Measurements from ENCODE around the gene CLEC4F. TPM values are rescaled to one million over a fixed set of nuclear protein-coding genes. Genes with fewer than 3 reads are reported as not detected.

Gene CLEC4F
- not detected in 2 replicates for total RNA-seq (2013; cell fraction: nucleolus; rRNA removed)
- total RNA-seq (2014; rRNA removed) (not detected in 2 replicates), total RNA-seq (2014; rRNA removed; fragmentation: Illumina TruSeq; extraction: Trizol) (not detected in 2 replicates), total RNA-seq (2021) (not detected in 2 replicates), polyA plus RNA-seq (2011; rRNA removed) (0.03 TPM in 1 of 2 replicates, not detected in the other), polyA plus RNA-seq (2014; fragmentation: Illumina TruSeq; extraction: Trizol) (not detected in 2 replicates), polyA plus RNA-seq (2014; fragmentation: Nextera tagmentation; extraction: Ambion mirVana) (not detected), polyA plus RNA-seq (2014; rRNA removed) (not detected in 2 replicates), polyA plus RNA-seq (2016; fragmentation: Nextera tagmentation; extraction: Ambion mirVana) (not detected), polyA minus RNA-seq (2011; rRNA and poly(A)+ RNA removed) (not detected in 2 replicates), Bru-seq, nascent RNA (percentile 11 among the genes with signal in this experiment), BruChase-seq, experiment 1, labeled RNA remaining after a 6-hour chase (percentile 8 among the genes with signal in this experiment), BruChase-seq, experiment 2, labeled RNA remaining after a 2-hour chase (percentile 6 among the genes with signal in this experiment)
- not detected for polyA plus RNA-seq (2011; ENCODE audit: low read depth)
- 0.03 TPM in 1 of 2 replicates, not detected in the other for polyA plus RNA-seq (2011; cell fraction: cytosol; rRNA removed)
- 0.09 TPM in 1 of 2 replicates, not detected in the other for polyA plus RNA-seq (2011; cell fraction: nucleus; rRNA removed)
- polyA plus RNA-seq (2012) = not detected in 2 replicates
- polyA minus RNA-seq (2011; cell fraction: cytosol; rRNA and poly(A)+ RNA removed) = not detected in 2 replicates
- polyA minus RNA-seq (2011; cell fraction: nucleus; rRNA and poly(A)+ RNA removed) = not detected in 2 replicates
- long read RNA-seq, experiment 1 = 0 reads
- long read RNA-seq, experiment 2, partial matches to known transcripts = 1 of 1 reads
- long read RNA-seq, experiment 2, other reads (novel, unspliced or antisense) = 0 of 1 reads

GRCh38 chr2:70820499-70820898 lies at the start of gene CLEC4F:
TSS of gene CLEC4F (minus strand) at chr2:70820599. CDS start at chr2:70820523, 76 bp downstream.
- Histone ChIP-seq H4K20me1 (ENCODE audit: control insufficient read depth, insufficient read depth) (no peaks in the 10 kb centered on the region), H3K4me1 (ENCODE audit: control insufficient read depth, insufficient read depth, low read length) (no peaks in the 10 kb centered on the region), H3K4me3 (no peak within 1 kb of the TSS), H3K9ac (ENCODE audit: control insufficient read depth, insufficient read depth, low read length) (no peak within 1 kb of the TSS), H3K27ac (ENCODE audit: control insufficient read depth, insufficient read depth) (no peak within 1 kb of the TSS), H3K79me2 (ENCODE audit: control insufficient read depth, insufficient read depth, low read length) (no peaks in the 10 kb centered on the region), H3K36me3 (ENCODE audit: control insufficient read depth in 2 of 2, insufficient read depth in 2 of 2, low read length in 1 of 2) (no peaks in the 10 kb centered on the region), H3K4me2 (ENCODE audit: control insufficient read depth, insufficient read depth) (no peak within 1 kb of the TSS), H2AFZ (ENCODE audit: control insufficient read depth, low read depth, low read length) (no peak within 1 kb of the TSS), H3K9me3 (replicated peaks; ENCODE audit: control insufficient read depth, insufficient read depth, low read length) (no peaks in the 10 kb centered on the region), H3K27me3 (replicated peaks in 1 of 2; ENCODE audit: control insufficient read depth in 2 of 2, insufficient read depth in 2 of 2, low read length in 1 of 2) (peaks cover 5 to 6% of the 10 kb centered on the region in 2 experiments; a peak in 2 of 4 replicates)
- DNase-seq (ENCODE audit: low read depth, low spot score) (no peak), ATAC-seq (no peak), FAIRE-seq (no peak)
- TF ChIP-seq RB1 (IDR thresholded peaks at IDR 0.05; ENCODE audit: borderline replicate concordance) (no peak), CHD2 (IDR thresholded peaks at IDR 0.05; ENCODE audit: borderline replicate concordance, low read depth, low read length) (no peak), RCOR1 (conservative IDR thresholded peaks at IDR 0.05; ENCODE audit: low read depth, low read length) (no peak), EP300 (IDR thresholded peaks at IDR 0.05; ENCODE audit: borderline replicate concordance in 1 of 2, control insufficient read depth in 1 of 2, low read depth in 2 of 2, low read length in 2 of 2) (no peak)
- RAD21 ChIA-PET (ENCODE audit: unreplicated experiment) = no interaction called here
- SMC1A ChIA-PET (ENCODE audit: uncharacterized antibody, unreplicated experiment) = no interaction called here
- WGBS (ENCODE audit: insufficient coverage, insufficient replicate concordance, low lambda C conversion rate, missing lambda C conversion rate) = 28% methylated on average over 5 of the region's 7 CpGs
- POLR2A ChIA-PET = no interaction called here
- no TSS peak for BruUV-seq (replicated peaks)
- intact Hi-C loops (cut with micrococcal nuclease; ENCODE audit: unreplicated experiment) = no loop called here
- CTCF ChIA-PET = no interaction called here
- in situ Hi-C loops (cut with MboI) = no loop called here
